ENCODE measurements around the gene CACNA1F.
"Not testable (repeated sequence)": the region's sequence is repeated elsewhere in the genome, so short reads cannot be mapped to it uniquely, and the experiment has no call there.

The CACNA1F gene

DNA sequence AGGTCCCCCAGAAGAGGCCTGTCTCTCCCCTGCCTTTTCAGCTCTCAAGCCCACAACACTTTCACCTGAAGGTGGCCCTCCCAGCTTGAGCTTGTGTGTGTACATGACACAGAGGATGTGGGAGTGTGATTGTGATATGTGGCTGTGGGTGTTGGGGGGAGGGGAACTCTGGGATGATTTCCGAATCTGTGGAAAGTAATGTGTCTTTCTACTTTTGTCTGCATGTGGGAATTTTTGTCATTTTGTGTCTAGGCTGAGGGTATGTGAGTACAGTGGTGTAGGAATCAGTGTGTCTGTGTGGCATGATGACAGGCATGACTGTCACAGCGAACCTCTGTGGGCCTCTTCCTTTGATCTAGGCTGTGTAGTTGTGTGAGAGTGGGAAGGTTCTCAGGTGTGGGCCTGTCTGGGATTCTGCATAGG lies 39.6 kb downstream of the CACNA1F start:
- DNase-seq, result peak in 1 of 2 experiments; percentile 32

DNA sequence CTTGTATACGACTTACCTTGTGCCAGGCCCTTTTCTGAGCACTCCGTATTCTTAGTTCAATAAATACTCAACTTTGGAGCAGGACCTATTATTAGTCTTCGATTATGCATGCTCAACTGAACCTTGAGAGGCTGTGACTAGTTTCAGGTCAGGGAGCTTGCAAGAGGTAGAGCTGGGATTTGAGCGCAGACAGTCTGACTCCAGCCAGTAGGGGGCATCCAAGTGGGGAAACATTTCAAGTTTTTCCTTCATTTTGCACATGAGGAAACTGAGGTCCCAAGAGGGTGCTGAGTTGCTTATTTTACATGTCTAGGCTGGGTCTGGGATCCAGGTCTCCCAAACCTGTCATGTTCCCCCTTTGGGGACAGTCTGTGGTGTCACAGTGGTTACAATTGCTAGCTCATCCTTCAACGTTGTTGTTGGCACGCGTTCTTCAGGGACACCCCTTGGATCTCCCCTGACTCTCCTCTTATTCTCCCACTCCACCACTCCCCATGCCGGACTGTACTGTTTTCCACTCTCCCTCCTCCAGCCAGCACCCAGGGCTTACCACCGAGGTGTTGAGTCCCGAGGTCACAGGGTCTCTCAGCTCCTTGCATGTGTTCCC lies 40.3 kb downstream of the CACNA1F start:
- peak; percentile 45 to 54 for DNase-seq

DNA sequence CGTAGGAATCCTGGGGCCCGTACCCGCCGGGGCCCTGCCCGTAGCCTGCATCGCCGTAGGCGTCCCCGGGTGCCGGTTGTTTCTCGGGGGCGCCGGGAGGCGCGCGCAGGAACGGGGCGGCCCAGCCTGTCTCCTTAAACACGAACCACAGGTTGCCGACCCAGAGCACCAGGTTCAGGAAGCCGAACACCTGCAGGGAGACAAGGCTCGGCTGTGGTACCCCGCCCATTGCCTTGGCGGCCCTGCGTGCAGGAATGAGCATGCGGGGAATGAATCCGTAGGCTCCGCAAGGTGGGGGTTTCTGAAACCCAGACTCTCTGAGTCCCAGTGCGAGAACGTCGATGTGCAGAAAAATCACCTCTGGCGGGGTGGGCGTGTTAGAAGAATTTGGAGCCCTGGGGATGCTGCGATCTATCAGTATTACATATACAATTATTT lies 41.5 kb downstream of the CACNA1F start:
- DNase-seq, result peak; percentile 33 to 37

DNA sequence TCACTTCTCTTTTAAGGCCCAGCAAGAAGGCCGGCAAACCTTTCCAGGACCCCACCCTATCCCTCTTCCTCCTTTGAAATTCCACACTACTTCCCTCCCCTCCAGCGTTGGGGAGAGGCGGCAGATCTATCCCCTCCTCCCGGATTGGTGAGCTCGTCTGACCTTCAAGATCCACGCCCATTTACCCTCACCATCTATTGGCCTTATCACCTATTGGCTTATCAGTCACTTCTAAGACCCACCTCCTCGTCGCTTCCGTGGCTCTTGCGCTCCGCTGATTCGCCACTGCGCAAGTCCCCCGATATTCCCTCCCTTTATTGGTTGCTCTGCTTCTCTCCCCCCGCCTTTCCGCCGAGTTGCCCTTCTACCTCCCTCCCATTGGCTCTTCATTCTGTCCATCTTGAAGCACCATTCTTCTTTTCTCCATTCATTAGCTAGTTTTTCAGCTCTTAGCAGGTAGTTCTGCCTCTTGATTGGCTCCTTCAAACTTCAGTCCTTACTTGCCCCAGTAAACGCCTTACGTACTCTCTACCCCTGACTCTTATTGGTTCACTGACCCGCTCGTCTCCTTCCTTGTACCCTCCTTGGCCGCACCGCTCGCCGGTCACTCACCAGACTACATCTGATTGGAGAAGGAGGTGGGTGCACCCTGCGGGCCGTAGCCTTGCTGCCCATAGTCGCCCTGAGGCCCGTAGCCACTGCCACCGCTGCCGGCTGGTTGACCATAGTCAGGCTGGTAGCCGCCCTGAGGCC lies 42.1 kb downstream of the CACNA1F start:
- DNase-seq, result peak; percentile 73 to 82

DNA sequence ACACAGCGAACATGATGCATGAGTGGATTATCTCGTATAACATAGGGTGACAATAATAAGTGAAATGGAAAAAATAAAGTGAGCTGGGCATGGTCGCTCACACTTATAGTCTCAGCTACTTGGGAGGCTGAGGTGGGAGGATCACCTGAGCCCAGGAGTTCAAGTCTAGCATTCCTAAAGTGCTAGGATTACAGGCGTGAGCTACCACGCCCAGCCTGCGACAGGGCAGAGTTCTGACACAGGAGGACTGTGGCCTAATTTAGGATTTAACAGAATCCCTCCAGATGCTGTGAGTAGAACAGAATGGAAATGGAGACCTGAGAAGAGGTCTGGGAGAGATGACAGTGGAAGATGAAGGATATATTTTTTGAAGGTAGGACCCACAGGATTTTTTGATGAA lies 43.5 kb downstream of the CACNA1F start:
- no peak for DNase-seq

DNA sequence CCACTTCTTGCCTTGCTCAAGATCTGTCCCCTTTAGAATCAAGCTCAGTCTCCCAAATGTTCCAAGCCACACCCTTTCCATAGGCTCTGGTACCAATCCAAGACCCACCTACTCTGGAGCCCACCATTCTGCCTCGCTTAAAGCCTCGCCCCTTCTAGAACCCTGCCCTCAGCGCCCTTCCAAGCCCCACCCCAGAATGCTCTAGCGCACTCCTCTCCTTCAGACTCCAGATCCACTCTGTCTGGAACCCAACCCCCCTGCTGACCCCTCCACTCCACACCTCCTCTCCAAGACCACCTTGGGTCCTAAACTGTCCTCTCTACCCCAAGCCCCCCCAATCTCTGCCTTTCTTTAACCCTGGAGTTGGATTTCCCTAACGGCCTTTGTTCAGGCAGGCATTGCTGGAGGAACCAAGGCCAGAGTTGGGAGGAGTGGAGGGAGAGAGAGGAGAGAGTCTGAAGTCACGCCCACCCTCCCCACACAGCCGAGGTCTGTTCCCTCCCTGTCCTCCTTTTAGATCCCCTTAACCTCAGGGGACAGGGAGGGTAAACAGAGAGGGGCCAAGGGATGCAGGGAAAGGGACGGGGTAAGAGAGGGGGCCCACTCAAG lies 44.6 kb downstream of the CACNA1F start:
- no peak for DNase-seq

DNA sequence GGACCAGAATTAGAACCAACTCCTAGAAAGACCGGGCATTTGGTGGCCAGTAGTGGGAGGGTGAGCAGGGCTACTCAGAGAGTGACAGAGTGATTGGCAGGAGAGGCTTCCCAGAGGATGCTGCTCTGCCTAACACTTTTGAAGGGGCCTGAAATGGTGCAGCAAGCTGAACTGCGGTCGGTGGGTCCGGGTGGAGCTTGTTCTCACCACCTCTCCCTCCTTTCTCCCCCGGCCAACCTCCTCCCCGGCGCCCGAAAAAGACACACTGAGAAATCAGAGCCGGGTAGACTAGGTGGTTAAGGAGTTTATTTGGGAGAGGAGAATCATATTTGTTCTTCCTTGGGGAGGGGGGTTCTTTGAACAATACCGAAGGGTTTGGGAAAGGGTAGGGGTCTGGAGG lies 45.6 kb downstream of the CACNA1F start:
- no peak for DNase-seq

DNA sequence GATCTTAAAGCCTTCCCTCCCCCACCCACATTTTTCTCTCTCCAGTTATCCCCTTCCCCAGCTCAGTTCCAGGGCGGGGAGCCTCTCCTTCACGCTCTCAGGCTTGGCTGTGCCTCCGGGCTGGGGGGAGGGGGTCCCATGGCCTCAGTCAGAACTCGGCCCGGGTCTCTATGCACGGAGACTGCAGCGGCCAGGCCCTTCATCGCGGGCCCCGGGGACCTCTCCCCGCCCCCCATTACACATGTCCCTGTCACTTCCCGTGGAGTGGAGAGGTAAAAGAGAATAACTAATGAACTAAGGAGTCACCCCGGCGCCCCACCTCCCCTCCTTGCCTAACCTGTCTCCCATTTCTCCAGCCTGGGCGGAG lies 46.1 kb downstream of the CACNA1F start:
- no peak for DNase-seq

DNA sequence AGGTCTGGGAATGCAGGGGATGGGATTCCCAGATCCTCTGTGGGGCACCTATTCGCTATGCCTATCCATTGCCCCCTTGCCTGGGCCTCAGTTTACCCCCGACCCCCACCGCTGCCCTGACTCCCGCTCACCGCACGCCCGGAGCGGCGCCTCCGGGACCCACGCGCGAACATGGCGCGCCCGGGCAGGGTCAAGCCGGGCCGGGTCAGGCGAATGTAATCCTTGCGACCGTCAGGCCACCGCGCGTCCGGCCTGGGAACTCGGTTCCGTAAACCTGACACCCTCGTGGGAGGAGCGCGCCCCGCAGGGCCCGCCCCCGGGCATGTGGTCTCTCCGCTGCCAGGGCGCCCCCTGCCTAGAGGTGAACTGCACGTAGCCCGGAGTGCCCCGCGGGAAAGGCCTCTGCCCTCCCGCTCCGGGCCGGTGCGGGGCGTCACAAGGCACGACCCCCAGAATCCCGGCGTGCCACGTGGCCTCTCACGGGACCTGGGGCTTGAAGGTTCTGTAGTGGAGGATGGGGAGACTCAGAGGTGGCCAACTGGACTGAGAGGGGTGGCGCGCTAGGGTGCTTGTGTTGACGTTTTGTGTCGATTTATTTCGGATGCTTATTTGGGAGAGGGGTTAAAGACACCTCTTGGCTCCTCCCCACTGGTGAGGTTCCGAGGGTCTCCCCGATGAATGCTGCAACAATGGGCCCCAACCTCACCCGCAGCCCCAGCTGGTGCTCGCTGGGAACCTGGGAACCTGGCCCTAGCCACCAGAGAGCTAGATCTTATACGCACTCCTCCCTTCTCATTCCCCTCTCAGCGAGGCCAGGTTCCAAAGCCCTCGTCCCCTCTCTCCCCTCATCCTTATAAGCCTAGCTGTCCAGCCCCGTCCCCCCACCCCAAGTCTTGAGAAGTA lies 46.8 kb downstream of the CACNA1F start, which contains the start of gene PRICKLE3:
PRICKLE3 (minus strand) TSS at position 249 of the 903 bp plus-strand sequence; CDS start at position 173, 76 bp downstream.
- DNase-seq, result peak; percentile 79 to 82

DNA sequence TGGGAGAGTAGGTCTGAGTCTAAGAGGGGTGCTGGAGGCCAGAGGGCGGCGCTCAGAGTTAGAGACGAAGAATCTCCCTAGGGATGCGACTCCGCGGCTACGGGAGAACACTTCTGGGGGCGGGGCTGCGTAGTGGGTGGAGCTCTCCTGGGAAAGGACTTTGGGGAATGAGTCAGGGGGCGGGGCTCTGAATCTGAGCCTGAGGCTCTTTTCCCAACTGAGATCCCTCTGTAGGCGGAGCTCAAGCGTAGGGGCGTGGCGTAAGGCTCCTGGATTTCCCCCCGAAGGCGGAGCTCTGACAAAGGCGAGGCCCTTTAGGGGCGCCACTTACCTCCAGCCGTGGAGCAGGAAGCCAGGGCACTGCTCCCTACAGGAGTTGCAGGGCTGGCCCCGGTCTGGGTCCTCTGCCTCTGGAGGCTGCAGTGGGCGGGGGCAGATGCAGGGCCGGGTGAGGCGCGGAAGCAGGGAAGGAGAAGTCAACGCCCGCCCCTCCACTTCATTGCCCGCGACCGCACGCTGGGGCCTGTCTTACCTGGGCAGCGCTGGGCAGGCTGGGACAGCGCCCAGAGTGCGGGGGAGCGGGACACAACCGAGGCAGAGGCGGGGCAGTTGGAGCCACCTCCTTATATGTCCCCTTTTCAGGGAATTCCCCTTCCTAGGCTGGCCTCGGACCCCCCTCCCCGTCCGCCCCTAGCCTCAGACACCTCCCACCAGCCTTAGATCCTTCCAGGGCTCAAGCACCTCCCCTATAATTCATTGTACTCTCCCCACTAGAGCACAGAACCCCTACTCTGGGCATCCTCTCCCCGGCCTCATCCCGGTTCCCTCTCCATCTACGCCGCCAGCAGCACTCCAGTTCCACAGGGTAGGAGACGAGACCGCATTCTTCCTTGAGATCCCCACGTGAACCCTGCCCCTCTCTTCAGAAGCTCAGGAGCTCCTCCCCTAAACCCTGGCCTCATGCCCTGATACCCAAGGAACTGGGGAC lies 48.6 kb downstream of the CACNA1F start:
- DNase-seq, result peak; percentile 58 to 69

DNA sequence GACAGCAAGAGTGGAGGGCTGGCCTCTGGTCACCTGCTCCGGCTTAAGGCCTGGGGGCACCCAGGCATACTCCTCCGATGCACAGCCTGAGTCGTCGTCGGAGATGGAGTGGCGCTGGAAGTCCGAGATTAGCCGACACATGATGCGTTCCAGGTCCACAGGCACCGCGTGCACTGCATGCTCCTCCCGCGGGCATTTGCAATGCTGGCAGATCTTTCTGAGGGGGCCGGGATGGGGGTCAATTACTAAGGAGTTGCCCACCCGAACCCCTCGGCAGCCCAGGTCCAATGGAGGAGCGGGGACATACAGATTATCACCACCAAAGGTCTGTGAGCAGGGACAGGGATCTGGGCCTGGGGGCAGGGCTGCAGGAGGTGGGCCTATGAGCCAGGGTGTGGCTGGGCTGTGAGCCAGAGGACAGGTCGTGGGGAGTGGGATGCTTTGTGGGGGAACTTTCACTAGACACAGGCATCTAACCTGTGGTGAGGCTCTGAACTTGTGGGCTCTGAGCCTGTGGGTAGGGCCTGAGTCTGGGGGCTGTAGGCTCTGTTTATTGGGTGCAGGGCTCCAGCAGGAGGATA lies 49.3 kb downstream of the CACNA1F start:
- no peak for DNase-seq

DNA sequence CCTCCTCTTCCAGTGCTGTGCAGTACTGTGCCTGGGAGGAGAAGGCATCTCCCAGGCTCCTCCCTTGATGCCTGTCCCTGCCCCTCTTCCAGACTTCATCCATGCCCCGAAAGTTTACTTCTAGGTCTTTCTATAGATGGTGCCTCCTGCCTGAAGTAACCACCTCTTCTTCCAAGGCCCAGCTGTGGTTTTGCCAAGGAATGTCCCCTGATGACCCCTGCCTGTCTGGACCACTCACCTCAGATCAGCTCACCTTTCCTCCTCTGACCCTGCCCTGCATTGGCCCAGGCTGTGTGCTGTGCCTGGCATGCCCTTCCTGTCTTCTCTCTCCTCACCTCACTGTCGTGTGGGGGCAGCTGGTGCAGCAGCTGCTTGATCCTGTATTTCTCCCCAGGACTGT lies 53.8 kb downstream of the CACNA1F start:
- no peak for DNase-seq

DNA sequence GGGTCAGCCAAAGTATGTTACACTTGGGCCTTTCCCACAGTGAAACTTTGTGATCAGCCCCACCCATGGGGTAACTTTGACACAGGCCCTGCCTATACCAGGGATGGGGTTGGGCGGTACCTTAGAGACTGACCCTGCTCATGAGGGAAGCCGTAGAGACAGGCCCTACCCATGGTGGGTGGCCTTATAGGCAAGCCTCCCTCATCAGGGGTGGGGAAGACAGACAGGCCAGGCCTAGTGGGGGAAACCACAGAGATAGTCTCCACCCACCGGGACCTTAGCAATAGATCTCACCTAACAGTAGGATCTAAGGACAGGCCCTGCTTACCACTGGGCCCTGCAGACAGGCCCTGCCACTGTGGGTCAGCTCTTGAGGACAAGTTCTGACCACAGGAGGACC lies 54.6 kb downstream of the CACNA1F start:
- no peak for DNase-seq

DNA sequence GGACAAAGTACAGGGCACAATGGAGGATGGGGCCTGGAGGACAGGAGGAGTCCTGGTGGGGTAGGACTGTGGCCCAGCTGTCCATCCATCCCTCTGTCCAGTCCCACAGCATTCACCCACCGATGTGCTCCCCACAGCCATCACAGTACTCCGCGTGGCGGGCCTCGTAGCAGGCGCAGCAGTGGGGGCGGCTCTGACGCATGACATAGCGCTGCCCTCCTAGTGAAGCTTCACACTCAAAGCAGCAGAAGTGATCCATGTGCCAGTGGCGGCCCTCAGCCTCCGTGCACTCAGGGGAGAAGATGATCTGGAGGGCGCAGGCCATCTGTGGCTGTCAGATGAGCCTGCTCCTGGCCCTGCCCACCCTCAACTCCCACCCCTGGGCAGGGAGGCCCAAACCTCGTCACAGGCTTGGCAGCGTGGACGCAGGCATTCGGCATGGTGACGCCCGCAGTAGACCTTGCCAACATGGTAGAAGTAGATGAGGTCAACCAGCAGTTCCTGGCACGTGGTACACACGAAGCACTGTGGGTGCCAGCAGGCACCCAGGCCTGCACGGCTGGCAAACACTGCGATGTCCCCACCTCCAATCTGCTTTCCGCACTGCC lies 55.2 kb downstream of the CACNA1F start:
- no peak for DNase-seq

DNA sequence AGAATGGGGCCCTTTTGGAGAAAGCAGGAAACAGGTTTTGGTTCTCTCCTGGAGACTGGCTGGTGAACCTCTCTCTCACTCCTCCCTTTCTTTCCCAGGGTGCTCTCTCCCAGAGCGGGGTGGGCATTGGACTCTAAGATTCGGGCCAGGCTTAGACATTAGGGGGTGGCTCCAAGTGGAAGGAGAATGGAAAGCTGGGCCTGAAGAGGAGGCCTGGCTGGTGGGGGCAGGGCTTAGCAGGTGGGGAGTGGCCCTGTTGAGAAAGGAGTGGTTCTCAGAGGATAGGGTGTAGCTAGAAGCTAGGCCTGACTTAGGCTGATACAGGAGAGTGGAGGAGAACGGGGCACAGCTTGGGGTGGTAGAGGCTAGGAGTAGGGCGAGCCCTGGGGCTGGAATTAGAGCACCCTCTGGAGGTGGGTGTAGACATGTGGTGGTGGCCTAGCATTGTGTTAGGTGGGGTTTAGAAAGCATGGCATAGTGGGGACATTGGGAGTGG lies 55.8 kb downstream of the CACNA1F start:
- DNase-seq, result no peak

DNA sequence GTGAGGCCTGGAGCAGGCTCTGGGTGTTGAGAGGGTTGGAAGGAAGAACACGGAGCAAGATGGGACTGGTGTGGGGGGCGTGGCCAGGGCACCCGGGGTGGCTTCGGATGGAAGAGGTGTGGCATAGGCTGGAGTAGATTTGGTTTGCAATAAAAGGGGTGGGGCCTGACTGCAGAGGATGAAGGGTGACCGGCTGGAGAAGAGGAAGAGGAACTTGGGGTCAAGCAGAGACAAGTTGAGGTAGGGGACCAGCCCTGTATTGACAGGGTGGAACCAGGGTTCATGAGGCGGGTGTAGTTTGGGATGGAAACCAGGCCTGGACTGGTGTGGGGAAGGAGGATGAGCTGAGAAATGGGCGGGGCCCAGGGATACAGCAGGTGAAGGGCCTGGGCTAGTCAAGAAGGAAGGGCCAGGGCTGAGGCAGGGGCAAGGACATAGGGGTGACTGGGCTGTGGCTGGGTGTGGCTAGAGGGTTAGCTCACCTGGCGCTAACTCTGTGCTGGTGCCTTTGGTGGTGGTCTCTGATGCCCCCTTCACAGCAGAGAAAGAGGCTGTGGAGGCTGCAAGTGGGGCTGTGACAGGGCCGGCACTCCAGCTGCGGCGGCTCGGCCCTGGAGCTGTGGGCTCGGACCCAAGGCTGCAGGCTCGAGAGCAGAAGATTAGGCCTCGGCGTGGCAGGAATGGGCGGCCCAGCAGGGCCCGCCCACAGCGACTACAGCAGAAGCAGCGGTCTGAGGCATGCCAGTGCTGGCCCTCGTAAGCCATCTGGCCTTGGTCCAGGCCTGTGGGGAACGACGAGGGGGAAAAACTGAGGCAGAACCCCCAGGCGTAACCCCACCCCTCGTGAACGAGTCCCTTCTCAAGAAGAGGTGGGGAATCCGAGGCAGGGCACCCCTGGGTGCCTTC lies 56.5 kb downstream of the CACNA1F start:
- DNase-seq, result no peak

DNA sequence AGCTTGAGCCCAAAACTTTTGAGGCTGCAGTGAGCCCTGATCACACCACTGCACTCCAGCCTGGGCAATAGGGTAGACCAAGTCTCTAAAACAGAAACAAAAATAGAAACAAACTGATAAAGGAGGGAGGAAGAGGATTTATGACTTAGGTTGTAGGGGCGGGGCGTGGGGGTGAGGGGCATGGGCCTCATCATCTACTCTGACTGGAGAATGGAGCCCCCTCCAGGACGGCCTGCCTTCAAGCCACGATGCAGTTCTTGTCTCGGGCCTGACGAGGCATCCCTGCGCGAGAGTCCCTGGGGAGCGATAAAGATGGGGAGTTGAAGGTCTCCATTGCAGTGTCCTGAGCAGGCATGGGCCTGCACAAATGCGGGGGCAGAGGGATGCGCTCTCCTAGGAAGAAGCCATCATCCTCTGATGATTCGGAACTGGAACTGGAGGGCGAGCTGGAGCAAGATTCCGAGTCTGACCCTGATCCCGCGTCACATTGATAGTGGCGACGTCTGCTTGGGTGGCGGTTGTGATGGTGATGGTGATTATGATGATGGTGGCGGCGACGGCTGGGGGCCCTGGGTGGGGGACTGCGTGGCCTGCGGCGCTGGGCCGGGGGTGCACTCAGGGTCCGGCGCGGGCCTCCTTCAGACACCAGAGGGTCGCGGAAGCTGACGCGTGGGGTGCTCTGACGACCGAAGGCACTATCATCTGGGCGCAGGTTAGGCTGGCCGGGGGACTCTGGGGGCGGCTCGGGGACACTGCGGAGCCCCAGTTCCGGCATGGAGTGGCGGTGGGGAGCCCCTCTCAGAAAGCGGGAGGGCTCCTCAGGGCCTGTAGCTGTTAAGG lies 57.5 kb downstream of the CACNA1F start:
- DNase-seq, result no peak

DNA sequence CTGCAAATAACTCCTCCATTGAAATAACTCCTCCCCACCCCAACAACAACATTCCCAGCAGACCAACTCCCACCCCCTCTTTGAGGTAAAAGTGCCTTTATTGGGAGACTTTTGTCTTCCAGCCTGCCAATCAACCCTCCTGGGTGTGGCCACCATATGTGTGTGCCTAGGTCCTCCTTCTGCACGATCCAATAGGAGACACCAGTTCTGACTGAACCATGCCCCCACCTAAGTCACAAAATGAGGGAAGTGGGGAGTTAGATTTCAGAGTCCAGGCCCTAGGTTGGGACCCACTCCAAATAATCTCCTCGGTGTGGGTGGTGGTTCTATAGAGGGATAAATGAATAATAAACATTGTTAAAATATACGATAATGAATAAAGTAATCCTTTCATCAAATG lies 58.4 kb downstream of the CACNA1F start:
- no peak for DNase-seq

DNA sequence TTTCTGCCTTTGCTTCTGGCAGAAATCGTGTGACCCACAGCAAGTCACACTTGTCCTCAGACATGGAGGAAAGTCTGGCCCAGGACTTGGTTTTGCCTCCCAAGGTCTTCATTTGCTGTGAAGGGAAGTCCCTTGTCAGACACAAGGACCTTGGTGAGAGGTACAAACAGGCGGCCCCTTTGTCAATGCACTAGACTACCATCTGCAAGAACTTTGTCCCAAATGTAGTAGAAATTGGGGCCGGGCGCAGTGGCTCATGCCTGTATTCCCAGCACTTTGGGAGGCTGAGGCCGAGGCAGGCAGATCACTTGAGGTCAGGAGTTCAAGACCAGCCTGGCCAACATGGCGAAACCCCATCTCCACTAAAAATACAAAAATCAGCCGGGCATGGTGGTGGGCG lies 59.6 kb downstream of the CACNA1F start:
- not testable (repeated sequence) for DNase-seq
